ENCODE measurements around the gene FHOD3.

GRCh38 chr18:36505665-36506064 lies 208.2 kb downstream of the FHOD3 start:
- TF ChIP-seq SNAPC5 (CRISPR knock-in tag; IDR thresholded peaks at IDR 0.05; ENCODE audit: borderline replicate concordance) (no peak), MNT (IDR thresholded peaks at IDR 0.05) (no peak), FOXM1 (CRISPR knock-in tag; IDR thresholded peaks at IDR 0.05) (no peak), TBX3 (IDR thresholded peaks at IDR 0.05; ENCODE audit: borderline replicate concordance) (no peak), ZNF350 (CRISPR knock-in tag; IDR thresholded peaks at IDR 0.05; ENCODE audit: borderline replicate concordance, low read depth) (no peak), ZNF816 (CRISPR knock-in tag; IDR thresholded peaks at IDR 0.05; ENCODE audit: borderline replicate concordance) (no peak), ZNF143 (CRISPR knock-in tag; IDR thresholded peaks at IDR 0.05) (no peak), YY1 (IDR thresholded peaks at IDR 0.05; ENCODE audit: insufficient read depth, insufficient replicate concordance, low read depth, low read length) (no peak), ZNF513 (CRISPR knock-in tag; conservative IDR thresholded peaks at IDR 0.05) (no peak), SRF (IDR thresholded peaks at IDR 0.05; ENCODE audit: low read depth, low read length) (no peak), TFAP4 (IDR thresholded peaks at IDR 0.05; ENCODE audit: borderline replicate concordance, low read depth) (no peak), FOXK2 (IDR thresholded peaks at IDR 0.05) (no peak), CTCF (CRISPR knock-in tag; IDR thresholded peaks at IDR 0.05) (no peak), REST (IDR thresholded peaks at IDR 0.05; ENCODE audit: borderline replicate concordance in 1 of 2, low read depth in 1 of 2, low read length in 2 of 2) (no peak)

Data from HepG2 (cell line).